ENCODE measurements around the gene HELLS.
"Not testable (repeated sequence)": the region's sequence is repeated elsewhere in the genome, so short reads cannot be mapped to it uniquely, and the experiment has no call there.

The HELLS gene

DNA sequence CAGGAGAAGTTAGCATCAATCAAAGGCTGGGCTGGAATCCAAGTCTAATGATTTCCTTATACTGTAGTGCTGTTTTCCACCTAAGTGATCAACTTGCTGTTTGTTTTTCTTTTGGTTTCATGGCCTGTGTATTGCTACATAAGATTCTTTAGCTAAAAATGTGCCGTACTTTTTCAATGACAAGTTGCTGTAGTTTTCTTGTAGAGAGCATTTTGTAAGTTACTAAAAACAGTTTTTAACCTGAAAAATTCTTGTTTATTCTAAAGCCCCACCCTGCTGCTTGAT lies 1.3 kb downstream of the HELLS start:
- H3K4me1 ChIP-seq (ENCODE audit: insufficient read depth, low read length) = peaks cover 15% of the 10 kb centered on the region

DNA sequence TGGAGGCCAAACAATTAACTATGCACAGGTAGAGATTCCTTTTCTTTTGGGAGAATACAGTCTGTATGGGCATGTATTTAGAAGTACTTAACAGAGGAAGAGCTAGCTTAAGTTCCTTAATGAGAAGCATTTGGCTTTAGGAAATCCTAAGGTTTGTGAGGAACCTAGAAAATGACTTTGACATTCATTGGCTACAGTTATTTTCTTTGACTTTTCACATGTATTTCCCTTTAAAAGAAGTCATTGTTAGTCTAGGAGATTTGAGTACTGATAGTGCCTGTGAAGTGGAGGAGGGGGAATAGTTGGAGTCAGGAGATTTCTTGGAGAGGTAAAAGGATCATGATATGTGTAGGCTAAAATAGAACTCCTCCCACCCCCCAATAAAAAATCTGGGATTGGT lies 3.6 kb downstream of the HELLS start:
- H3K9ac ChIP-seq (ENCODE audit: low read length) = no peak overlapping the region
- H3K27ac ChIP-seq (ENCODE audit: low read depth, low read length) = no peak overlapping the region
- H3K27me3 ChIP-seq (ENCODE audit: control insufficient read depth in 1 of 2, insufficient read depth in 2 of 2, low read length in 2 of 2) = no peaks in the 10 kb centered on the region
- no peaks in the 10 kb centered on the region for H3K9me3 ChIP-seq (ENCODE audit: low read length)
- H3K36me3 ChIP-seq (ENCODE audit: insufficient read depth, low read length) = no peaks in the 10 kb centered on the region
- peaks cover 15% of the 10 kb centered on the region for H3K4me1 ChIP-seq (ENCODE audit: insufficient read depth, low read length)
- H3K4me3 ChIP-seq (ENCODE audit: low read depth in 1 of 2, low read length in 2 of 2) = no peak overlapping the region

More for the DNA sequence above, 1.3 kb downstream of the HELLS start:
- no peaks in the 10 kb centered on the region for H3K27me3 ChIP-seq (ENCODE audit: control insufficient read depth in 1 of 2, insufficient read depth in 2 of 2, low read length in 2 of 2)
- H3K9me3 ChIP-seq (ENCODE audit: low read length) = no peaks in the 10 kb centered on the region
- no peak overlapping the region for H3K9ac ChIP-seq (ENCODE audit: low read length)
- H3K27ac ChIP-seq (ENCODE audit: low read depth, low read length) = no peak overlapping the region
- no peak overlapping the region for H3K4me3 ChIP-seq (ENCODE audit: low read depth in 1 of 2, low read length in 2 of 2)
- H3K36me3 ChIP-seq (ENCODE audit: insufficient read depth, low read length) = no peaks in the 10 kb centered on the region

DNA sequence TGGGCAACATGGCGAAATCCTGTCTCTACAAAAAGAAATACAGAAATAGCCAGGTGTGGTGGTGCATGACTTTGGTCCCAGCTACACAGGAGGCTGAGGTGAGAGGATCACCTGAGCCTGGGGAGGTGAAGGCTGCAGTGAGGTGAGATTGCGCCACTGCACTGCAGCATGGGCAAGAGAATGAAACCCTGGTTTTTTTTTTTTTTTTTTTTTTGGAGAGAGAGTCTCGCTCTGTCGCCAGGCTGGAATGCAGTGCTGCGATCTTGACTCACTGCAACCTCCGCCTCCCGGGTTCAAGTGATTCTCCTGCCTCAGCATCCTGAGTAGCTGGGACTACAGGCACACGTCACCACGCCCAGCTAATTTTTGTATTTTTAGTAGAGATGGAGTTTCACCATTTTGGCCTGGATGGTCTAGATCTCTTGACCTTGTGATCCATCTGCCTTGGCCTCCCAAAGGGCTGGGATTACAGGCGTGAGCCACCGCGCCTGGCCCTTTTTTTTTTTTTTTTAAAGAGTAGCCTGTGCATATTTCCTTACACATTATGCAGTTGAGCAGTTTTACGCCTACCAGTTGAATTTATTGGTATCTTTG lies 22.2 kb downstream of the HELLS start:
- H3K9me3 ChIP-seq (ENCODE audit: low read length); H3K4me3 ChIP-seq (ENCODE audit: low read depth in 1 of 2, low read length in 2 of 2); H3K4me1 ChIP-seq (ENCODE audit: insufficient read depth, low read length); H3K9ac ChIP-seq (ENCODE audit: low read length); H3K27me3 ChIP-seq (ENCODE audit: control insufficient read depth in 1 of 2, insufficient read depth in 2 of 2, low read length in 2 of 2); H3K36me3 ChIP-seq (ENCODE audit: insufficient read depth, low read length); H3K27ac ChIP-seq (ENCODE audit: low read depth, low read length): not testable (repeated sequence)

DNA sequence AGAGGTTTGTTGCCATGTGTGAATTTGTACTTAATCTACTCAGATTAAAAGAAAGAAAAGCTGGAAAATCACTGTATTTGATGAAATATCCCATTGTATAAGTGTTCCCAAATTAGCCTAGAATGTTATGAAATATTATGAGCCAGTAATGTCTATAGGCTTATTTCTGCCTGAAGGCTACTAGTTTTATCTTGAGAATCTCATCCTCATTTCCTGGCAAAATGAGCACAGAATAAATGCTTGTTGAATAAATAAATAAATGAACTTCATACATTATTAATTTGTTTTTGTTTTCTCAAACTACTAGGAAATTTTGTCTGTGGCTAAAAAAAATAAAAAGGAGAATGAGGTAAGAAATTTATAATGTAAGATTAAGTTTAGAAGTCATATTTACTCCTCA lies 25.5 kb downstream of the HELLS start:
- no peak overlapping the region for H3K27ac ChIP-seq (ENCODE audit: low read depth, low read length)
- no peaks in the 10 kb centered on the region for H3K27me3 ChIP-seq (ENCODE audit: control insufficient read depth in 1 of 2, insufficient read depth in 2 of 2, low read length in 2 of 2)
- no peak overlapping the region for H3K4me3 ChIP-seq (ENCODE audit: low read depth in 1 of 2, low read length in 2 of 2)
- no peak overlapping the region for H3K9ac ChIP-seq (ENCODE audit: low read length)
- no peaks in the 10 kb centered on the region for H3K4me1 ChIP-seq (ENCODE audit: insufficient read depth, low read length)
- H3K9me3 ChIP-seq (ENCODE audit: low read length) = no peaks in the 10 kb centered on the region
- H3K36me3 ChIP-seq (ENCODE audit: insufficient read depth, low read length) = no peaks in the 10 kb centered on the region

DNA sequence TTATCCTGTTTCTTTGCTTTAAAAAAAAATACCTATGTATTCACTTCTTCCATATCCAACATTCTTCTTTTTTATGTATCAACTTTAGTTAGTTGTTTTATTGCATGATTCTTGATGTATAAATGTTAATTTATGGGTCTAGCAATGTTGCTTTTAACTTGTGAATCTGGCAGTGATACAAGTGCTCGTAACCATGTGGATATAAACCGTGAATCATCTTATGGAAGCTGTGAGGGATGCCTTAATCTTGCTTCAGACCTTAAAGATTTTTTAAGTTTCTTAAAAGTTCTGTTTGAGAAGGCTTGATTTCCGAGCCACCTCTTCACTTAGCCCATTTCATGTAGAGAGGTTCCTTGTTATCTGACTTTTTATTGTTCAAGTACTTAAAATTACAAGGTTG lies 25.9 kb downstream of the HELLS start:
- H3K27me3 ChIP-seq (ENCODE audit: control insufficient read depth in 1 of 2, insufficient read depth in 2 of 2, low read length in 2 of 2) = no peaks in the 10 kb centered on the region
- no peak overlapping the region for H3K9ac ChIP-seq (ENCODE audit: low read length)
- no peaks in the 10 kb centered on the region for H3K36me3 ChIP-seq (ENCODE audit: insufficient read depth, low read length)
- H3K9me3 ChIP-seq (ENCODE audit: low read length) = no peaks in the 10 kb centered on the region
- no peak overlapping the region for H3K4me3 ChIP-seq (ENCODE audit: low read depth in 1 of 2, low read length in 2 of 2)
- H3K4me1 ChIP-seq (ENCODE audit: insufficient read depth, low read length) = no peaks in the 10 kb centered on the region
- no peak overlapping the region for H3K27ac ChIP-seq (ENCODE audit: low read depth, low read length)

DNA sequence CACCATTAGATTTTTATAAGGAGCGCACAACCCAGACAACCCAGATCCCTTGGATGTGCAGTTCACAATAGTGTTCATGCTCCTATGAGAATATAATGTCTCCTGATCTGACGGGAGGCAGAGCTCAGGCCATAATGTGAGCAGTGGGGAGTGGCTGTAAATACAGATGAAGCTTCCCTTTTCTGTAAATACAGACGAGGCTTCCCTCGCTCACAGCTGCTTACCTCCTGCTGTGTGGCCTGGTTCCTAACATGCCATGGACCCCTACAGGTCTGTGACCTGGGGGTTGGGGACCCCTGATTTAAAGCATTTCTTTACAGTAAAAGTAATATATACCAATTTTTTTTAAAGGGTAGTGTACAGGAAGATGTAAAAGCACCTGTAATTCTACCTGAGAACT lies 33.2 kb downstream of the HELLS start:
- Histone ChIP-seq H3K4me3 (ENCODE audit: low read depth in 1 of 2, low read length in 2 of 2) (no peak overlapping the region), H3K9ac (ENCODE audit: low read length) (no peak overlapping the region), H3K27me3 (ENCODE audit: control insufficient read depth in 1 of 2, insufficient read depth in 2 of 2, low read length in 2 of 2) (no peaks in the 10 kb centered on the region), H3K36me3 (ENCODE audit: insufficient read depth, low read length) (no peaks in the 10 kb centered on the region), H3K27ac (ENCODE audit: low read depth, low read length) (no peak overlapping the region), H3K9me3 (ENCODE audit: low read length) (no peaks in the 10 kb centered on the region), H3K4me1 (ENCODE audit: insufficient read depth, low read length) (no peaks in the 10 kb centered on the region)

DNA sequence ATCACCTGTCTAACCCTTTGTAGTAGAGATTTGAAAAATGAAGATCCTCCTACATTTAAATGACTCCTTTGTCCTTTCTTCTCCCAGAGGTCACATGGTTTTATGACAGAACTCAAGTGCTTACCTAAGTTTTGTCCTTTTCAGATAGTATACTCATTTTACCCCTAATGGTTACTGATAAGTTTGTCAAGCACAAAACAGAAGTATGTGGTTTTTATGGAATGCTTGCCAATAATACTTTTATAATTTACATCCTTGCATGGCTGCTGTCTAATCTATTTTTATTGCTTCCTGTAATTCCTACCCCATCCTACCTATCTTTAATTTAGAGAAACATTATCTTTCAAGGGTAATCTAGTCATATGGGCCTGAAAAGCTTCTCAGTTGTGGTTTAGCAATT lies 37.5 kb downstream of the HELLS start:
- H3K4me3 ChIP-seq (ENCODE audit: low read depth in 1 of 2, low read length in 2 of 2) = no peak overlapping the region
- no peaks in the 10 kb centered on the region for H3K4me1 ChIP-seq (ENCODE audit: insufficient read depth, low read length)
- H3K27ac ChIP-seq (ENCODE audit: low read depth, low read length) = no peak overlapping the region
- H3K36me3 ChIP-seq (ENCODE audit: insufficient read depth, low read length) = no peaks in the 10 kb centered on the region
- no peak overlapping the region for H3K9ac ChIP-seq (ENCODE audit: low read length)
- no peaks in the 10 kb centered on the region for H3K27me3 ChIP-seq (ENCODE audit: control insufficient read depth in 1 of 2, insufficient read depth in 2 of 2, low read length in 2 of 2)
- no peaks in the 10 kb centered on the region for H3K9me3 ChIP-seq (ENCODE audit: low read length)

DNA sequence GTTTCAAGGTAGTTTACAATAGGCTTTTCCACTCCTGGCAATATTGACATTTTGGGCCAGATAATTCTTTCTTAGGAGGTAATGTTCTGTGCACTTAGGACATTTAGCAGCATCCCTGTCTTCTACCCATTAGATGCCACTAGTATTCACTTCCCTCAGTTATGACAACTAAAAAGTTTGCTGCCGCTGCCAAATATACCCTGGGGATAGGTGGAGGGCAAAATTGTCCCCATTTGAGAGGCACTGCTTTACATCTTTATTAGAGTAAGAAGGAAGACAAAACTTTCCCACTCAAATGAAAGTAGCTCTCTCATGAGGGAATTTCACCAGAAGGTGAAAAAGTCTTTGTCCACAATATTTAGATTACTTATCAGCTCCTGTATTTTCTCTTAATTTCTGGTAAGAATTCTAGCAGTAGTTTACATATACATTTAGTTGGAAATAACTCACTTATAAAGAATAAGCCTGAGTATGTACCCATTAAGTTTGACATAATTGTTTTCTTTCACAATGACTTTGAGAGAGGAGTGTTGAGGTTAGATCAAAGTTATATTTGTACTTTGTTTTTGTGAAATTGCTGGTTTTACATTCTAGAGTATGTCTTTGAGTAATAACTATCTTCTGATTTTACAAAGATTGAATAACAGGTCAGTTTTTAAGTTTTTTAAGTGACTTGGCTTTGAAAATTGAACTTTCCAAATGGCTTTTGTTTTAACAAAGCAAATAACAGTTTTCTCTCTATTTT lies 46.0 kb downstream of the HELLS start:
- no peaks in the 10 kb centered on the region for H3K9me3 ChIP-seq (ENCODE audit: low read length)
- no peak overlapping the region for H3K4me3 ChIP-seq (ENCODE audit: low read depth in 1 of 2, low read length in 2 of 2)
- no peak overlapping the region for H3K27ac ChIP-seq (ENCODE audit: low read depth, low read length)
- H3K9ac ChIP-seq (ENCODE audit: low read length) = no peak overlapping the region
- no peaks in the 10 kb centered on the region for H3K4me1 ChIP-seq (ENCODE audit: insufficient read depth, low read length)
- no peaks in the 10 kb centered on the region for H3K36me3 ChIP-seq (ENCODE audit: insufficient read depth, low read length)
- no peaks in the 10 kb centered on the region for H3K27me3 ChIP-seq (ENCODE audit: control insufficient read depth in 1 of 2, insufficient read depth in 2 of 2, low read length in 2 of 2)

DNA sequence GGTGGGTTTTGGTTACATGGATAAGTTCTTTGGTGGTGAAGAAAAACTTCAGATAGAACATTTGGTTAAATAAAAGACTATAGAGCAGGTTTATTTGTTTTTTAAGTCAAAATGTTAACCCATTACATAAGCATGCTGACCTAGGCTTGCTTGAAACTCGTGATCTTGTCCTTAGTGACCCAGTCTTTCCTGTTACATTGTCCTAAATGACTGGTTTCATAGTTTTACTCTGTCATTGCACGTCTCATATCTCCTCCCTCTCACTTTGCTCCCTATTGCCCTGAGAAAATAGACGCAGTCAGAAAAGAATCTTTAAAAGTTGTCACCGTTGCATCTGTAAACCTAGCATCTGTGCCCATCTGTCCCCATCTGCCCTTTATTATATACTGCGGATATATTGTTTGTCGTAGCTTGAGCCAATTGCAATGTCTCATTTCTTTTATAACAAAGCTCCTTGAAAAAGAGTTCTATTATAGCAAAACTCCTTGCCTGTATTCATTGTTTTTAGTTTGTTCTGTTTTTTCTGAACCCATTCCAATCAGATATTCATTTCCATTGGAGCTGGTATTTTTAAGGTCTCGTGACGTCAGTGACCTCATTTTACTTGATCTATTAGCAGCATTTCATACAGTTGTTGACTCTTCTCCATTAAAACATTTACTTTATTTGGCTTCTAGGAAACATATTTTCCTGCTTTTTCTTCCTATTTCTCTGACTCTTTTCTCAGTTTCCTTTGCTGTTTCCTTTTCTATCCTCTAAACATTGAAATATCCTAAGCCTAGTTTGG lies 57.3 kb downstream of the HELLS start:
- no peaks in the 10 kb centered on the region for H3K9me3 ChIP-seq (ENCODE audit: low read length)
- no peaks in the 10 kb centered on the region for H3K27me3 ChIP-seq (ENCODE audit: control insufficient read depth in 1 of 2, insufficient read depth in 2 of 2, low read length in 2 of 2)
- H3K9ac ChIP-seq (ENCODE audit: low read length) = no peak overlapping the region
- H3K4me1 ChIP-seq (ENCODE audit: insufficient read depth, low read length) = no peaks in the 10 kb centered on the region
- H3K27ac ChIP-seq (ENCODE audit: low read depth, low read length) = no peak overlapping the region
- H3K36me3 ChIP-seq (ENCODE audit: insufficient read depth, low read length) = no peaks in the 10 kb centered on the region
- H3K4me3 ChIP-seq (ENCODE audit: low read depth in 1 of 2, low read length in 2 of 2) = no peak overlapping the region

DNA sequence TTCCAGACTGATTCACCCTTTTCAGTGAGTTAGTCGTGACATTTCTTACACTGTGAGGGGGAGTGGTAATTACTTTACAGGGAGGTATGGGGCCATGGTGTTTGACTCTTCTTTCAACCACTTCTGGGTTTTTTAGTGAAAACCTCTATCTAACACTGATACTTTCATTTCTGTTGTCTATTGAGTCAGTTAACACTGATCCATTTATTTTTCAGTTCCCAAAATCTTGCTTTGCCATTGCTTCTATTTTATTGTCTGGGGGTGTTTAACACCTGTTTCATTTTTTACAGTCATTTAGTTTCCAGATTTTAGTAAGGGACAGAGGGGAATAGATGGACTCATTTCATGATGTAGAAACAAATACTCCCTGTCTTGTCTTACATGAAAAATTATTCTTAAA lies 61.5 kb downstream of the HELLS start:
- no peaks in the 10 kb centered on the region for H3K36me3 ChIP-seq (ENCODE audit: insufficient read depth, low read length)
- no peak overlapping the region for H3K4me3 ChIP-seq (ENCODE audit: low read depth in 1 of 2, low read length in 2 of 2)
- no peak overlapping the region for H3K27ac ChIP-seq (ENCODE audit: low read depth, low read length)

DNA sequence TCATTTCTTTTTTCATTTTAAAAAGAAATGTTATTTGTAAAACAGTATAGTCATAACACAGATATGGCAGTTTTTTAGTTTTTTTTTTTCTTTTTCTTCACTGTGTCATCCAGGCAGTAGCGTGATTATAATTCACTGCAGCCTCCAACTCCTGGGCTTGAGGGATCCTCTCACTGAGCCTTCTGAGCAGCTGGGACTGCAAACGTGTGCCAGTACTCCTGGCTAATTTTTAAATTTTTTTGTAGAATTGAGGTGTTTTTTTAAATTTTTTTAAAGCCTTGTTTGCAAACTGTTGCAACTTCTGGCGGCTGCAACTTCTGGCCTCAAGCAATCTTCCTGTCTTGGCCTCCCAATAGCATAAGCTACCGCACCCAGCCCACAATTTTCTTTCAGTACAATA lies 63.0 kb downstream of the HELLS start:
- no peak overlapping the region for H3K9ac ChIP-seq (ENCODE audit: low read length)
- H3K27ac ChIP-seq (ENCODE audit: low read depth, low read length) = no peak overlapping the region
- no peaks in the 10 kb centered on the region for H3K36me3 ChIP-seq (ENCODE audit: insufficient read depth, low read length)
- no peaks in the 10 kb centered on the region for H3K9me3 ChIP-seq (ENCODE audit: low read length)
- H3K4me1 ChIP-seq (ENCODE audit: insufficient read depth, low read length) = no peaks in the 10 kb centered on the region
- no peaks in the 10 kb centered on the region for H3K27me3 ChIP-seq (ENCODE audit: control insufficient read depth in 1 of 2, insufficient read depth in 2 of 2, low read length in 2 of 2)
- H3K4me3 ChIP-seq (ENCODE audit: low read depth in 1 of 2, low read length in 2 of 2) = no peak overlapping the region

More for the DNA sequence above, 61.5 kb downstream of the HELLS start:
- Histone ChIP-seq H3K9ac (ENCODE audit: low read length) (no peak overlapping the region), H3K27me3 (ENCODE audit: control insufficient read depth in 1 of 2, insufficient read depth in 2 of 2, low read length in 2 of 2) (no peaks in the 10 kb centered on the region), H3K9me3 (ENCODE audit: low read length) (no peaks in the 10 kb centered on the region), H3K4me1 (ENCODE audit: insufficient read depth, low read length) (no peaks in the 10 kb centered on the region)

All from muscle layer of colon (tissue), 2 donors.